ENCODE measurements around the gene TSHZ3. TPM values are rescaled to one million over a fixed set of nuclear protein-coding genes. Genes with fewer than 3 reads are reported as not detected.
A peak's percentile ranks its signal among the peaks of the same experiment; 100 is the strongest.

The TSHZ3 gene
- polyA plus RNA-seq, 6 donors from 2014 or later = not detected

GRCh38 chr19:31340042-31341025 lies 8.9 kb downstream of the TSHZ3 start:
- DNase-seq (no peak), ATAC-seq (ENCODE audit: low read depth in 2 of 2) (no peak)
- H3K9me3 Mint-ChIP-seq = peaks cover 0 to 2% (median 0%) of the 10 kb centered on the region in 7 donors
- H3K4me3 Mint-ChIP-seq = peak overlapping the region in 1 of 8 donors; percentile 16
- peaks cover 41 to 74% (median 65%) of the 10 kb centered on the region in 3 donors for H3K27me3 Mint-ChIP-seq
- H3K4me1 Mint-ChIP-seq = peaks cover 6 to 21% (median 6%) of the 10 kb centered on the region in 3 donors
- peak overlapping the region in 1 of 6 donors; percentile 60 for H3K27ac Mint-ChIP-seq
- no peaks in the 10 kb centered on the region for H3K36me3 Mint-ChIP-seq

- H3K36me3 Mint-ChIP-seq = no peaks in the 10 kb centered on the region
- peaks cover 36 to 71% (median 56%) of the 10 kb centered on the region in 3 donors for H3K27me3 Mint-ChIP-seq
- no peak for ATAC-seq (ENCODE audit: low read depth in 2 of 2)
- H3K9me3 Mint-ChIP-seq = peaks cover 0 to 2% (median 0%) of the 10 kb centered on the region in 7 donors
- no peak overlapping the region for H3K27ac Mint-ChIP-seq
- peak overlapping the region in 3 of 8 donors; percentile 5 to 68 (median 42) for H3K4me3 Mint-ChIP-seq
- H3K4me1 Mint-ChIP-seq = peaks cover 6 to 21% (median 6%) of the 10 kb centered on the region in 3 donors
- no peak for DNase-seq
These were observed 9.8 kb downstream of the TSHZ3 start for GRCh38 chr19:31339411-31339810.

GRCh38 chr19:31338069-31338776 lies 11.0 kb downstream of the TSHZ3 start:
- peaks cover 6 to 21% (median 6%) of the 10 kb centered on the region in 3 donors for H3K4me1 Mint-ChIP-seq
- no peak for ATAC-seq (ENCODE audit: low read depth in 2 of 2)
- no peaks in the 10 kb centered on the region for H3K36me3 Mint-ChIP-seq
- H3K9me3 Mint-ChIP-seq = peaks cover 0 to 2% (median 0%) of the 10 kb centered on the region in 7 donors
- no peak overlapping the region for H3K27ac Mint-ChIP-seq
- DNase-seq = no peak
- peaks cover 37 to 72% (median 52%) of the 10 kb centered on the region in 3 donors for H3K27me3 Mint-ChIP-seq
- peak overlapping the region in 1 of 8 donors; percentile 69 for H3K4me3 Mint-ChIP-seq

- H3K36me3 Mint-ChIP-seq = no peaks in the 10 kb centered on the region
- H3K4me1 Mint-ChIP-seq = peaks cover 6 to 21% (median 6%) of the 10 kb centered on the region in 3 donors
- DNase-seq (no peak), ATAC-seq (ENCODE audit: low read depth in 2 of 2) (no peak)
- H3K9me3 Mint-ChIP-seq = peaks cover 0 to 2% (median 0%) of the 10 kb centered on the region in 7 donors
- H3K27ac Mint-ChIP-seq = no peak overlapping the region
- no peak overlapping the region for H3K4me3 Mint-ChIP-seq
- H3K27me3 Mint-ChIP-seq = peaks cover 32 to 68% (median 52%) of the 10 kb centered on the region in 3 donors
These were observed 12.0 kb downstream of the TSHZ3 start for GRCh38 chr19:31337008-31337914.

- Mint-ChIP-seq H3K4me3 (no peak overlapping the region), H3K27me3 (peaks cover 23 to 56% (median 40%) of the 10 kb centered on the region in 3 donors), H3K4me1 (peaks cover 6 to 16% (median 6%) of the 10 kb centered on the region in 3 donors), H3K36me3 (no peaks in the 10 kb centered on the region), H3K27ac (no peak overlapping the region), H3K9me3 (peaks cover 0 to 2% (median 0%) of the 10 kb centered on the region in 7 donors)
- DNase-seq (no peak), ATAC-seq (ENCODE audit: low read depth in 2 of 2) (no peak)
These were observed 13.5 kb downstream of the TSHZ3 start for GRCh38 chr19:31335716-31336115.

GRCh38 chr19:31334849-31335624 lies 14.2 kb downstream of the TSHZ3 start:
- no peak for DNase-seq
- H3K36me3 Mint-ChIP-seq = no peaks in the 10 kb centered on the region
- peaks cover 0 to 2% (median 0%) of the 10 kb centered on the region in 7 donors for H3K9me3 Mint-ChIP-seq
- H3K4me3 Mint-ChIP-seq = no peak overlapping the region
- H3K27me3 Mint-ChIP-seq = peaks cover 22 to 50% (median 33%) of the 10 kb centered on the region in 3 donors
- H3K27ac Mint-ChIP-seq = no peak overlapping the region
- H3K4me1 Mint-ChIP-seq = peaks cover 6 to 13% (median 6%) of the 10 kb centered on the region in 3 donors
- ATAC-seq (ENCODE audit: low read depth in 2 of 2) = no peak

- Mint-ChIP-seq H3K36me3 (no peaks in the 10 kb centered on the region), H3K9me3 (peaks cover 0 to 2% (median 0%) of the 10 kb centered on the region in 7 donors), H3K4me3 (no peak overlapping the region), H3K27me3 (peaks cover 18 to 42% (median 25%) of the 10 kb centered on the region in 3 donors), H3K27ac (no peak overlapping the region), H3K4me1 (peaks cover 2 to 6% (median 3%) of the 10 kb centered on the region in 3 donors)
- DNase-seq (no peak), ATAC-seq (ENCODE audit: low read depth in 2 of 2) (no peak)
These were observed 15.0 kb downstream of the TSHZ3 start for GRCh38 chr19:31334101-31334848.

- H3K27ac Mint-ChIP-seq = no peak overlapping the region
- no peak for ATAC-seq (ENCODE audit: low read depth in 2 of 2)
- H3K9me3 Mint-ChIP-seq = peaks cover 0 to 2% (median 0%) of the 10 kb centered on the region in 7 donors
These were observed 17.1 kb downstream of the TSHZ3 start for GRCh38 chr19:31332096-31332495.

GRCh38 chr19:31331536-31331935 lies 17.7 kb downstream of the TSHZ3 start:
- Mint-ChIP-seq H3K4me1 (no peaks in the 10 kb centered on the region), H3K27ac (peak overlapping the region in 1 of 6 donors; percentile 89), H3K36me3 (no peaks in the 10 kb centered on the region), H3K9me3 (peaks cover 0 to 2% (median 0%) of the 10 kb centered on the region in 7 donors), H3K4me3 (no peak overlapping the region), H3K27me3 (peaks cover 0 to 23% (median 10%) of the 10 kb centered on the region in 3 donors)
- DNase-seq (no peak), ATAC-seq (ENCODE audit: low read depth in 2 of 2) (no peak)

More at GRCh38 chr19:31332096-31332495, 17.1 kb downstream of the TSHZ3 start:
- Mint-ChIP-seq H3K4me3 (peak overlapping the region in 1 of 8 donors; percentile 22), H3K4me1 (no peaks in the 10 kb centered on the region), H3K36me3 (no peaks in the 10 kb centered on the region), H3K27me3 (peaks cover 5 to 23% (median 10%) of the 10 kb centered on the region in 3 donors)
- DNase-seq = no peak

- H3K27ac Mint-ChIP-seq = no peak overlapping the region
- H3K36me3 Mint-ChIP-seq = no peaks in the 10 kb centered on the region
- H3K4me1 Mint-ChIP-seq = no peaks in the 10 kb centered on the region
- H3K4me3 Mint-ChIP-seq = no peak overlapping the region
- DNase-seq (no peak), ATAC-seq (ENCODE audit: low read depth in 2 of 2) (no peak)
- H3K9me3 Mint-ChIP-seq = no peaks in the 10 kb centered on the region
- peaks cover 0 to 16% (median 5%) of the 10 kb centered on the region in 3 donors for H3K27me3 Mint-ChIP-seq
These were observed 18.5 kb downstream of the TSHZ3 start for GRCh38 chr19:31330761-31331160.

- ATAC-seq (ENCODE audit: low read depth in 2 of 2) (no peak), DNase-seq (no peak)
- Mint-ChIP-seq H3K27me3 (peaks cover 0 to 10% (median 5%) of the 10 kb centered on the region in 3 donors), H3K27ac (no peak overlapping the region), H3K4me1 (no peaks in the 10 kb centered on the region), H3K9me3 (no peaks in the 10 kb centered on the region), H3K4me3 (no peak overlapping the region), H3K36me3 (no peaks in the 10 kb centered on the region)
These were observed 19.0 kb downstream of the TSHZ3 start for GRCh38 chr19:31330237-31330636.

Measured in naive B cell (primary cell).